ENCODE measurements around the gene CGGBP1.

- TF ChIP-seq CTCF (IDR thresholded peaks at IDR 0.05) (no peak), POLR2A (IDR thresholded peaks at IDR 0.05) (no peak)
Observed at GRCh38 chr3:88101142-88101541, 42.3 kb upstream of the CGGBP1 start.
